Fibroblast of lung (primary cell): ENCODE data around the gene ATG4D.

Experiments used
- CTCF ChIP-seq, 2 donors: IDR thresholded peaks in 1 of 2; conservative IDR thresholded peaks in 1 of 2; 1 replicate in 1 of 2; 2 replicates in 1 of 2; pipeline ENCODE4 v1.5.1; 2011 to 2012; ENCODE audit warnings: low read length in 2 of 2, control low read depth in 1 of 2, inconsistent platforms in 1 of 2, low read depth in 1 of 2, mild to moderate bottlenecking in 1 of 2
- EZH2 ChIP-seq: IDR thresholded peaks from 2 replicates; pipeline ENCODE4 v1.5.1; 2012; ENCODE audit warnings: low read length, control low read depth, mild to moderate bottlenecking; ENCODE audit errors: missing control alignments

DNA sequence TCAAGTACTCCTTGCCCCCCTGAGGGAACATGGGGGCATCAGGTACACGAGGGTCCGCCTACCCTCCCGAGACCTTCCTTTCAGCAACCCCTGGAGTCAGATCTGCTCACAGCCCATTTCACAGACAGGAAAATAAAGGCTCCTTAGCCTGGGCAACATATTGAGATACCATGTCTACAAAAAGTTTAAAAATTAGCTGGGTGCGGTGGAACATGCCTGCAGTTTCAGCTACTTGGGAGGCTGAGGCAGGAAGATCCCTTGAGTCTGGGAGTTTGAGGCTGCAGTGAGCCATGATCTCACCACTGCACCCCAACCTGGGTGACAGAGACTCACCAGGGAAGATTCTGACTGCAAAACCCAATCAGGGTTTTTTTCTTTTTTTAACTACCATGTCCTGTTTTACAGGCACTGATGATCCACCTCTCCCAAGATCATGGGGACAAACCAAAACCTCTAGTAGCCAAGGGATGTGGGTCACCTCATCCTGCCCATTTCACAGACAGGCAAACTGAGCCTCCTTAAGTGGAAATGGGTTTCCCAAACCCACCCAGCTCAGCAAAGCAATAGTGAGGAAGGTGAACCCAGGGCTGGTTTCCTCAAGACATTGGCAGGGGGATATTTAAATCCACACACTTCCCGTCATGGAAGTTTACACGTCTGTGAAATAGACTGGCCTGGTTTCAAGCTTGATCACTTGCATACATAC lies 31.5 kb downstream of the ATG4D start:
- TF ChIP-seq CTCF (conservative IDR thresholded peaks at IDR 0.05 in 1 of 2, IDR thresholded peaks at IDR 0.05 in 1 of 2; ENCODE audit: low read depth in 1 of 2, low read length in 2 of 2), result no peak
- TF ChIP-seq EZH2, result no peak
